GM21381 (cell line): ENCODE data around the gene LRP6.
"Not testable (repeated sequence)": the region's sequence is repeated elsewhere in the genome, so short reads cannot be mapped to it uniquely, and the experiment has no call there.

ENCODE experiments used
- ATAC-seq: cut with Tn5 transposase; IDR thresholded peaks from one replicate; pipeline ENCODE4 v1.9.1; 2021; ENCODE audit warnings: mild to moderate bottlenecking, moderate library complexity; ENCODE audit not compliant: unreplicated experiment

Gene LRP6

GRCh38 chr12:12265571-12266388 lies 1.1 kb downstream of the LRP6 start:
- no peak for ATAC-seq

- ATAC-seq = no peak
Measured at GRCh38 chr12:12265035-12265434, 1.8 kb downstream of the LRP6 start.

DNA sequence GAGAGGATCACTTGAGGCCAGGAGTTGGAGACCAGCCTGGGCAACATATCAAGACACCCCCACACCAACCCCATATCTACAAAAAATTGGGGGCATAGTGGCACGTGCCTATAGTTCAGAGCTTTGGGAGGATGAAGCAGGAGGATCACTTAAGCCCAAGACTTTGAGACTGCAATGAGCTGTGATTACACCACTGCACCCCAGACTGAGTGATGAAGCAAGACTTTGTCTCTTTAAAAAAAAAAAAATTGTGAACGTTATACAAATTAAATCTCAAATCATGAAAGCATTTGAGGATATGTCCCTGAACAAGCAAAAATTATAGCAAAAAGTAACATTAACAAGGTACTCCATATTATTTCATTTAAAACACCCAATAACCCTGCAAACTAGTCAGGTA lies 2.9 kb downstream of the LRP6 start:
- no peak for ATAC-seq

DNA sequence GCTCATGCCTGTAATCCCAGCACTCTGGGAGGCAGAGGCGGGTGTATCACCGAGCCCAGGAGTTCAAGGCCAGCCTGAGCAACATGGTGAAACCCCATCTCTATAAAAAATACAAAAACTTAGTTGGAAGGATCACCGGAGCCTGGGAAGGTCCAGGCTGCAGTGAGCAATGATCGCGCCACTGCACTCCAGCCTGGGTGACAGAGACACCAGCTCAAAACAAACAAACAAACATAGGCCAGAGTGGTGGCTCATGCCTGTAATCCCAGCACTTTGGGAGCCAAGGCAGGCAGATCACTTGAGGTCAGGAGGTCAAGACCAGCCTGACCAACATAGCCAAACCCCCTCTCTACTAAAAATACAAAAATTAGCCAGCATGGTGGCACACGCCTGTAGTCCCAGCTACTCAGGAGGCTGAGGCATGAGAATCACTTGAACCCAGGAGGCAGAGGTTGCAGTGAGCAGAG lies 10.5 kb downstream of the LRP6 start:
- ATAC-seq = not testable (repeated sequence)

- no peak for ATAC-seq
Measured at GRCh38 chr12:12254553-12254952, 12.3 kb downstream of the LRP6 start.

DNA sequence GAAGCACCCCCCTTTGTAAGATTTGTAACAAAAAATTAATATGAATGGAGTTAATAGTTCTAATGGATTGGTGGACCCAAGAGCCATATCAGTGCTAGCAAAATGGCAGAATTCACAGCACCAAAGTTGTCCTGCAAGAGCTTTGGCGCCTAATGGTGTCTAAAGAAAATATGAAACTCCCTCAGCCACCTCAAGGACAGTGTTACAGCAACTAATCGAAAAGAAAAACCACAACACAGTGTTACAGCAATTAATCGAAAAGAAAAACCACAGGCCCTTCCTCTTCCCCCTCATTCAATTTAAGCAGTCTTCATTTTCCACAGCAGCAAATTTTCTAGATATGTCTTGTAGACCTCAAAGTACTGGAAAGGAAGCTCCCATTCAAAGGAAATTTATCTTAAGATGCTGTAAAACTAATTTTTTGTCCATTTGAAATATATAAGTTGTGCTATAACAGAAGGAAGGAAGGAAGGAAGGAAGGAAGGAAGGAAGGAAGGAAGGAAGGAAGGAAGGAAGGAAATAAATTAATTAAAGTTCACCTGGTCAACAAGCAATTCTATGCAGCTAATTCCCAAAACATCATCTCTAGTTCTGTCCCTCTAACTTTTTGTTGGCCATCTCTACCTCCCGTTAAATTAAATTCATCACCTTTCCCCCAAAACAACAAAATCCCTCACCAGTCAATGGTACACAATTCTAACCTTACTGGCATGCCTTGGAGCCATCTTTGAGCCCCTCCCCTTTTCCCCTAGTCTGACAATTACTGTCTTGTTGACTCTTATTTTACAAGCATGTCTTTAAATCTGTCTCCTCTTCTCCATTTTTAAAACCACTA lies 17.4 kb downstream of the LRP6 start:
- ATAC-seq = no peak

DNA sequence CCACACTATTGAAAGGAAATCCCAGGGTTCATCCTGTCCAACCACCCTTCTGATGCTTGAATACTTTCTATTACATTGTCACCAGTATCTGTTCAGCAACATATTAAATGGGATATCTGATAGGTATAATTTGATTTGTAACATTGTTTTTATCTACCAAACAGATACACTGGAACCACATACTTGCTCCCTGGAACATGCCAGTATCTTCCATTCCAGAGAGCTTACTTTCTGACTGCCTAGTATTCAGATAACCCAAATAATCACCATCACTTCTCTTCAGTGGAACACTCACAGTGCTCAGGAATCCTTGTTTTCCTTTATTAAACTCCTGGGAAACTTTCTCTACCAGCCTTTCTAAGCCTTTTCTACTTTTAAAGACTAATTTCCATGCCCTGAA lies 19.3 kb downstream of the LRP6 start:
- no peak for ATAC-seq

- no peak for ATAC-seq
Measured at GRCh38 chr12:12244341-12244740, 22.5 kb downstream of the LRP6 start.

DNA sequence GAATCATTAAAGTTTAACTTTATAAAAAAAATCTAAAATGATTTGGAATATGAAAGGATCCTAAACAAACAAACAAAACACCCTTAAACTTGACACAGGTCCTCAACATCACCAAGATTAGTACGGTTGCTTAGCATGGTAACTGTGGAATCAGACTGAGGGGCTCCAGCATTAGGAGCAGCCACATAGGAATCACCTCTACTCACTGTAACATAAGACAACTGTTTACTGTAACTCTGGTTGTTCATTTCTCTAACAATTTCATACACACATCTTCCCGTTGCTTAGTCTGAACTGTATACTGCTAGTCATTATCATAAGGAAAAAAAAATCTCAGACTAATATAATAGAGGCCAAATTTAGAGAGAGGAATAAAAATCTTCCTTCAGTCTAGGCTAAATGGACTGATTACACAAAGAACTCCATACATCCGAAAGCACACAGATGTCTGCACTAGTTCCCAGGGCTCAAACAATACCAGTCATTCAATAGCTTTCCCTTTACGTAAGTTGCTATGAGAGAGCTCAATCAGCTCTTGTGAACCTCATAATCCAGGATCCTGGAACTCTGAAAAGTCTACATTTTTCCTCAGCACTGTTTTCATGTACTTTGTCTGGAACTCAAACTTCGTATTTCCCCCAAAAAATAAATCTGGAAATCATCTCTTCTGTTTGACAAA lies 26.0 kb downstream of the LRP6 start:
- ATAC-seq = no peak

GRCh38 chr12:12239127-12239526 lies 27.7 kb downstream of the LRP6 start:
- ATAC-seq = no peak

DNA sequence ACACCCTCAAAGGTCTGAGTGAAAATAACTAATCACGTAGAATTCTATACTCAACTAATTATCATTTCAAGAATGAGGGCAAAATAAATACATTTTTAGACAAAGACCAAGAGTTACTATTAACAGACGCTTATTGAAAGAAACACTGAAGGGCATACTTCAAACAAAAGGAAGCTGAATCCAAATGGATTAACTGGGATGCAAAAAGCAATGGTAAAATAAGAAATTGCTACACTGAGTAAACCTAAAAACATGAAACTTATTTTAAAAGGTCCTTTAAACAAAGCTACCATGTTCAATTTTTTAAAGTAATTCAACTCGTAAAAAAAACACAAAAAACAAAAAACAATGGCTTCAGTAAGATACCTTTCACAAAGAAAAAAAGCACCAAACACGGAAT lies 28.2 kb downstream of the LRP6 start:
- no peak for ATAC-seq

DNA sequence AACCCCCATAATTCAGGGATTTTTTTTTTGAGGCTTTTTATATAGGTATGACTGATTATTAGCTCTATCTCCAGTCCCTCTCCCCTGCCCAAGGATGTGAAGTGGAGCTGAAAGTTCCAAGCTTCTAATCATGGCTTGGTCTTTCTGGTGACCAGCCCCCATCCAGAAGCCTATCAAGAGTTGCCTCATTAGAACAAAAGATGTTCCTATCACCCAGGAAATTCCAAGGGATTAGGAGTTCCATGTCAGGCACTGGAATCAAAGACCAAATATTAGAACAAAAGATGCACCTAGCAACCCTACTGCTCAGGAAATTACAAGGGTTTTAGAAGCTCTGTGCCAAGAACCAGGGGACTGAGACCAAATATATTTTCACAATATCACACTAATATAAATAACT lies 29.9 kb downstream of the LRP6 start:
- ATAC-seq = no peak

GRCh38 chr12:12230275-12230674 lies 36.6 kb downstream of the LRP6 start:
- ATAC-seq = no peak

GRCh38 chr12:12229556-12230092 lies 37.2 kb downstream of the LRP6 start:
- no peak for ATAC-seq

DNA sequence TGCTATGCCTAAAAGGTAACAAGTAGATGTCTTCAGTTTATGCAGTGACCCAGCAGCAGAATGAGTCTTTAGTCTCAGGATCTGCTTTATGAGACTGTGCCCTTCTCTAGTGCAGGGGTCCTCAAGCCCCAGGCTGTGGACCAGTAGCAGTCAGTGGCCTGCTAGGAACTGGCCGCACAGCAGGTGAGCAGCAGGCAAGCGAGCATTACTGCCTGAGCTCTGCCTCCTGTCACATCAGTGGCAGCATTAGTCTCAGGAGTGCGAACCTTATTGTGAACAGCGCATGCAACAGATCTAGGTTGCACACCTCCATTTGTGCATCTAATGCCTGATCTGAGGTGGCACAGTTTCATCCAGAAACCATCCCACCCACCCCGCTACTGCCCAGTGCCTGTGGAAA lies 38.4 kb downstream of the LRP6 start:
- no peak for ATAC-seq

- ATAC-seq = no peak
Measured at GRCh38 chr12:12226187-12226586, 40.7 kb downstream of the LRP6 start.

DNA sequence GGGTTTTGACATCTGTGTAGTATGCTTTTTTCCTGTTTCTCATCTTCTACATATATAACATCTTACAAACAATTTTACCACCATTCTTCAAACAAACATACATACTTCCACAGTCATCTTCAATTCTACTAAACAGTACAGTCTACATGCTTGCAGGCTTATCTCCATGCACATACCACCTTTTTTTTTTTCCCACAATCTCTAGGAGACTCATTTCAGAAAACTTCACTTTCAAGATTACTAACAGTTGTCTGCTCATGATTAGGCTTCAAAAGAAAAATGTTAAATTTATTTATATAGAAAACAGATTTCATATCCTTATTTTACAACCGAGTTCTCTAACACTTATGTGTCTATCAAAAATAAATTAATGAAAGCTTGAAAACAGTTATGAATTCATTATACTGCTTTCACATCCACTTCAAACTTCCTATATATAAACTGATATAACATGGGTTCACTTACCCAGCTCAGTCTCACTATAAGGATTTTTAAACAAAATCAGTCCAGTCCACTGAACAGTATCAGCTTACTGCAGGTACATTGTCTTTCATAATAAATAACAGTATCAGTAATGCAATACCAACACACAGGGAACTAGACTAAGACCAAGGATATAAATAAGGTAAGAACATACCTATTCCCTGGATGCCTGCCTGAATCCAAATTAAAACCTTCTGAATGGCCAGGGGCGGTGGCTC lies 42.5 kb downstream of the LRP6 start:
- no peak for ATAC-seq

GRCh38 chr12:12221560-12221959 lies 45.3 kb downstream of the LRP6 start:
- ATAC-seq = no peak

DNA sequence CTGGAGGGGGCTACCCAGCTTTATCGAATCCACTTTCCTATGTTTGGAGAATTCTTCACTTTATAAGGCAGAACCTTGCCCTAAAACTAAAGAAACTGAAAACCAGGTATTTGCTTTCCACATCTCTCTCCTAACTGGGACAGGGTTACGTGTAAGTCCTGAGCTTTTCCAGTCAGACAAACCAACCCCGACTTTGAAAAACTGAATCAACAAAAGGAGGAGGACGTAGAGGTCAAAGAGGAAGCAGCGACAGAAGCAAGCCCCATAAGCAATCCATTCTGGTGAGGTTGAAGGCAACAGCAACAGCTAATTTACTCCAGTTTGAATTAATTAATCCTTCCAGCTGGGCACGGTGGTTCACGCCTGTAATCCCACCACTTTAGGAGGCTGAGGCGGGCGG lies 47.2 kb downstream of the LRP6 start:
- ATAC-seq = no peak

DNA sequence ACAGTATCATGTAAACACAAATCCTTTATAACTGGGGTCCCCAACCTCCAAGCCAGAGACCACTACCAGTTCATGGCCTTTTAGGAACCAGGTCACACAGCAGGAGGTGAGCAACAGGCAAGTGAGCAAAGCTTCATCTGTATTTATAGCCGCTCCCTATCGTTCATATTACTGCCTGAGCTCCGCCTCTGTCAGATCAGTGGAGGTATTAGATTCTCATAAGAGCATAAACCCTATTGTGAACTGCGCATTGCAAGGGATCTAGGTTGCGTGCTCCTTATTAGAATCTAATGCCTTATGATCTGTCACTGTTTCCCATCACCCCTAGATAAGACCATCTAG lies 49.9 kb downstream of the LRP6 start:
- no peak for ATAC-seq
